ENCODE data around the gene NR5A1. TPM values are rescaled to one million over a fixed set of nuclear protein-coding genes. Genes with fewer than 3 reads are reported as not detected.
A peak's percentile ranks its signal among the peaks of the same experiment; 100 is the strongest.

The NR5A1 gene
- total and polyA plus RNA-seq, 2 of the 13 experiments (the other 11 are each of a cell fraction or from before 2014, with no cell fraction given): 28.9 to 44.7 TPM

DNA sequence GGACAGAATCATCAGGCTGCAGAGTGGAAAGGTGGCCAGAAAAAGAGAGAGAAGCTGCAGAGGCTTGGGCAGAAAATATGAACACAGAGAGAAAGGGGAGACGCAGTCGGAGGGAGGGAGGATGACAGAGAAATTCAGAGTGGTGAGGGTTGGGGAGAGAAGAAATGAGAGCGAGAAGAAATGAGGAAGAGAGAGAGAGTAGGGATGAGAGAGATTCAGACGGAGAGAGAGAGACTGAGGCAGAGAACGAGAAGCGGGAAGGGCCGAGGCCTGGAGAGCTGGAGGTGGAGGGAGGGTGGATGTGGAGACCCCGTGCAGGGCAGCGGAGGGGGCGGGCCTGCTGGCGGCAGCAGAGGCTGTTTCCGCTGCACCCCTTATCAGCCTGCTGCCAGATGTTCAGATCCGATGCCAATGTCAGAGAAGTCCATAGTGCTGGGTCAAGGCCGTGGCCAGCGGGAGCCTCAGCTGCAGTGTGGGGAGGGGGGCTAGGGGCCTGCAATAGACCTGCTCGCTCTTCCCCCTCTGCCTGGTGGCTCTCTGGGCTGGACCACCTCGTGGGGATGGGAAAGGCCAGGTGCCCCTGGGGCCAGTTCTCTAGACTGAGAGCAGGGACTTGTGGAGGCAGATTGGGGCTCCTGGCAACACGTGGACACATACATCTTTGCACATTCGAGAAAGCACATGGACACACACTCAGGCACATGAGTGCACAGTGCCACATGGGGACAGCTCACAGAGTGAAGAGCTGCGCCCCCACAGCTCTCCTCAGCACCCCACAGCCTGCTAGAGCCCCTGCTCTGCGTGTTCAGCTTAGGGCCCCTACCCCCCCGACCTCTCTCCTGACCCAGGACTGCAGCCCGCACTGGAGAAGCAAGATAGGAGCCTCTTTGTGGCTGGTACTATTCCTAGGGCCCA, 4.9 kb upstream of the NR5A1 start (continued):
- TF ChIP-seq, protein P1, sequence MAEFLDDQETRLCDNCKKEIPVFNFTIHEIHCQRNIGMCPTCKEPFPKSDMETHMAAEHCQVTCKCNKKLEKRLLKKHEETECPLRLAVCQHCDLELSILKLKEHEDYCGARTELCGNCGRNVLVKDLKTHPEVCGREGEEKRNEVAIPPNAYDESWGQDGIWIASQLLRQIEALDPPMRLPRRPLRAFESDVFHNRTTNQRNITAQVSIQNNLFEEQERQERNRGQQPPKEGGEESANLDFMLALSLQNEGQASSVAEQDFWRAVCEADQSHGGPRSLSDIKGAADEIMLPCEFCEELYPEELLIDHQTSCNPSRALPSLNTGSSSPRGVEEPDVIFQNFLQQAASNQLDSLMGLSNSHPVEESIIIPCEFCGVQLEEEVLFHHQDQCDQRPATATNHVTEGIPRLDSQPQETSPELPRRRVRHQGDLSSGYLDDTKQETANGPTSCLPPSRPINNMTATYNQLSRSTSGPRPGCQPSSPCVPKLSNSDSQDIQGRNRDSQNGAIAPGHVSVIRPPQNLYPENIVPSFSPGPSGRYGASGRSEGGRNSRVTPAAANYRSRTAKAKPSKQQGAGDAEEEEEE (CRISPR knock-in tag; IDR thresholded peaks at IDR 0.05; ENCODE audit: borderline replicate concordance): no peak
- TF ChIP-seq HOXA9 (CRISPR knock-in tag; IDR thresholded peaks at IDR 0.05; ENCODE audit: borderline replicate concordance) (no peak), DPF2 (CRISPR knock-in tag; IDR thresholded peaks at IDR 0.05; ENCODE audit: borderline replicate concordance, low read depth) (0 out of 2 replicates have a peak, but pooled peaks have one; percentile 25), ZMYM2 (CRISPR knock-in tag; IDR thresholded peaks at IDR 0.05) (peak; percentile 44; the same call in 1 of the 2 replicates), ETS1 (CRISPR knock-in tag; IDR thresholded peaks at IDR 0.05) (no peak), STAT5B (CRISPR knock-in tag; IDR thresholded peaks at IDR 0.05) (no peak), ZEB1 (IDR thresholded peaks at IDR 0.05; ENCODE audit: insufficient replicate concordance, low read depth) (no peak), BHLHE40 (IDR thresholded peaks at IDR 0.05; ENCODE audit: low read length) (no peak), RFX1 (IDR thresholded peaks at IDR 0.05) (no peak), RFXANK (CRISPR knock-in tag; IDR thresholded peaks at IDR 0.05) (no peak), ARID5B (CRISPR knock-in tag; IDR thresholded peaks at IDR 0.05) (peak; percentile 87), ZNF776 (CRISPR knock-in tag; IDR thresholded peaks at IDR 0.05) (no peak), GPN1 (CRISPR knock-in tag; IDR thresholded peaks at IDR 0.05; ENCODE audit: borderline replicate concordance) (no peak), CCDC6 (CRISPR knock-in tag; IDR thresholded peaks at IDR 0.05) (peak; percentile 57; the same call in 1 of the 2 replicates), ZNF121 (CRISPR knock-in tag; IDR thresholded peaks at IDR 0.05) (no peak), ZNF598 (CRISPR knock-in tag; IDR thresholded peaks at IDR 0.05; ENCODE audit: borderline replicate concordance) (no peak), PHF21A (CRISPR knock-in tag; IDR thresholded peaks at IDR 0.05) (peak; percentile 66; the same call in 1 of the 2 replicates), ZNF839 (CRISPR knock-in tag; IDR thresholded peaks at IDR 0.05; ENCODE audit: borderline replicate concordance) (no peak), ZFP41 (CRISPR knock-in tag; IDR thresholded peaks at IDR 0.05; ENCODE audit: borderline replicate concordance) (no peak), ZNF335 (CRISPR knock-in tag; IDR thresholded peaks at IDR 0.05) (no peak), MLLT10 (CRISPR knock-in tag; IDR thresholded peaks at IDR 0.05) (no peak), ARNT2 (CRISPR knock-in tag; IDR thresholded peaks at IDR 0.05; ENCODE audit: low read depth) (no peak), TMF1 (CRISPR knock-in tag; IDR thresholded peaks at IDR 0.05; ENCODE audit: low read depth) (no peak), FOXO1 (CRISPR knock-in tag; IDR thresholded peaks at IDR 0.05) (peak; percentile 71), FOXM1 (CRISPR knock-in tag; IDR thresholded peaks at IDR 0.05) (no peak), IKZF1 (IDR thresholded peaks at IDR 0.05) (no peak)
